ENCODE measurements around the gene PAN3.
A peak's percentile ranks its signal among the peaks of the same experiment; 100 is the strongest.
"Not testable (repeated sequence)": the region's sequence is repeated elsewhere in the genome, so short reads cannot be mapped to it uniquely, and the experiment has no call there.

Gene PAN3

DNA sequence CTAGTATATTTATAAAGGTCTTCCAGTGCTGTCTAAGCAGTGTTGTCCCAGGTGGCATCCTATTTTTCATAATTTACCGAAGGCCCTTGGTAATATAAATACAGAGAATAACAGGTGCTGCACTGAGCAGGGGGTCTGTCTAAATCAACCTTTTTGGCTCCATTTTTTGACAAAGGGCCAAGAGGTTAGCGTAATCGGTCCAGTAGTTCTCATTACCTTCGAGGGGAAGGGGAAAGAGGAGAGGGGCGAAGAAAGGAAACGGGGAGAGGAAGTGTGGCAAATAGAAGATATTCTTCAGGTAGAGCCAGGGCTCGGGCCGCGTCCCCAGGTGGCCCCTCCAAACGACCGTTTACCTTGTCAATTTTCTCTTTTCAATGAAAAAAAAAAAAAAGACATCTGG is 749 bp upstream of the PAN3 start:
- DNase-seq = no peak

DNA sequence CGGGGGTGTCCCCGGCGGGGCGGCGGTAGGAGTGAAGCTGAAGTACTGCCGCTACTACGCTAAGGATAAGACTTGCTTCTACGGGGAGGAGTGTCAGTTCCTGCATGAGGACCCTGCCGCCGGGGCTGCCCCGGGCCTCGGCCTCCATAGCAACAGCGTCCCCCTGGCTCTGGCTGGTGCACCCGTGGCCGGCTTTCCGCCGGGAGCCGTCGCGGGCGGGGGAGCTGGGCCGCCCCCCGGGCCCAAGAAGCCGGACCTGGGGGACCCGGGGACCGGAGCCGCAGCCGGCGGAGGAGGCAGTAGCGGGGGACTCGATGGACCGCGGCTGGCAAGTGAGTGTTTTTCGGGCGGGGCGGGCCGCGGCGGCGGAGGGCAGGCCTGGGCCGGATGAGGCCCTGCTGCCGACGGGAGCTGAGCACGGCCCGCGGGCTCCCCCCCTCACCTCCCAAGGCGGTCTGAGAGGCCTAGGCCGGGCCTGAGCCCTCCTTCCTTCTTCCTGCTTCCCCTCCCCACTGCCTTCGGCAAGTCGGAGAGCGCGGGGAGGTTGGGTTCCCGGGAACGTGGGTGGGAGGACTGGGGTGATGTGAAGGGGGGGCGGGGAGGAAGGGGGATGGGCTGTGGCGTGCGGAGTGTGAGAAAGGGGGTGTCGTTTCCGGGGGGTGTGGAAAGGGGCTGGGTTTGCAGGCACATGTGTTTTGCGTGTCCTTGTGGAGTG is 568 bp downstream of the PAN3 start:
- peak; percentile 91 for DNase-seq

DNA sequence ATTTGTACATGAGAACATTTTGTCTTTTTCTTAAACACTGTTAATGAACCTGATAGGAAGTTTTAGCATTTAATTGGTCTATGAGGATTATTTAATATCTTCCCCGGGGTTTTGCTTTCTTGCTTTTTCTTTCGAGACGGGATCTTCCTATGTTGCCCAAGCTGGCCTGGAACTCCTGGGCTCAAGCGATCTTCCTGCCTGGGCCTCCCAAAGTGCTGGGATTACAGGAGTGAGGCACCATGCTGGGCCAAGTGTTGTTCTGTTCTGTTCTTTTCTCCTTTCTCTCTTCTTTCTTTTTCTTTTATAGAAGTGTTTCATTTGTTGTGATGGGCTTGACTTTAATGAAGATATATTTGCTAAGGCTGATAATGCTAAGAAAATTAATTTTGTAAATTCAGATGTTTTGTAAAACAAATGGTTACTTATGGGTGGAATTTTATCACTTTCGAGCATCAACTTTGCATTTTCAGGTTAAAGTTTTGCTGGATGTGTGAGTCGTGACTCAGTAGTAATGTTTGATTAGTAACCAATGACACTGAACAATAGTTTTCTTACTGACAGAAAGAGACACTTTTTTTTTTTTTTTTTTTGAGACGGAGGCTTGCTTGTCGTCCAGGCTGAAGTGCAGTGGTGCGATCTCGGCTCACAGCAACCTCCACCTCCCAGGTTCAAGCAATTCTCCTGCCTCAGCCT is 2.2 kb downstream of the PAN3 start:
- DNase-seq = no peak

DNA sequence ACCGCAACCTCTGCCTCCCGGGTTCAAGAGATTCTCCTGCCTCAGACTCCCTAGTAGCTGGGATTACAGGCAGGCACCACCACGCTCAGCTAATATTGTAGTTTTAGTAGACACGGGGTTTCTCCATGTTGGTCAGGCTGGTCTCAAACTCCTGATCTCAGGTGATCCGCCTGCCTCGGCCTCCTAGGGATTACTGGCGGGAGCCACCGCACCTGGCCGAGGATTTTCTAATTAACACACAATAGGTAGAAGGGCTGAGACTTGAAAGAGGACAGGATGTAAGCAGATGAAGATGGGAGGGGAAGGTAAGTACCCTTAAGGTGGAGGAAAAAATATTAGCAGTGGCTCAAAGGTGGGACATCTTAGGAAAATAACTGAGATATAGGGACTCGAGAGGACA is 3.2 kb downstream of the PAN3 start:
- not testable (repeated sequence) for DNase-seq

DNA sequence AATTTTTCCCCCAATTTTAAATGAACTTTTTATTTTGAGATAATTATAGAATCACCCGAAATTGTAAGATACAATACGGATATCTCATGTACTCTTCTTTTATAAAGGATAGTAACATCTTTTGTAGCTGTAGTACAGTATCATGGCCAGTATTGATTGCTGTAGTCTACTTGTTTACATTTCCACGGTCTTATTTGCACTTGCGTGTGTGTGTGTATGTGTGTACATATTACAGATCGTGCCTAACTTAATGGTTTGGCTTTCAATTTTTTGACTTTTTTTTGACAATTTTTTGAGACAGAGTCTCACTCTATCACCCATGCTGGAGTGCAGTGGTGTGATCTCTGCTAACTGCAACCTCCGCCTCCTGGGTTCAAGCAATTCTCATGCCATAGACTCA is 6.7 kb downstream of the PAN3 start:
- DNase-seq = no peak

DNA sequence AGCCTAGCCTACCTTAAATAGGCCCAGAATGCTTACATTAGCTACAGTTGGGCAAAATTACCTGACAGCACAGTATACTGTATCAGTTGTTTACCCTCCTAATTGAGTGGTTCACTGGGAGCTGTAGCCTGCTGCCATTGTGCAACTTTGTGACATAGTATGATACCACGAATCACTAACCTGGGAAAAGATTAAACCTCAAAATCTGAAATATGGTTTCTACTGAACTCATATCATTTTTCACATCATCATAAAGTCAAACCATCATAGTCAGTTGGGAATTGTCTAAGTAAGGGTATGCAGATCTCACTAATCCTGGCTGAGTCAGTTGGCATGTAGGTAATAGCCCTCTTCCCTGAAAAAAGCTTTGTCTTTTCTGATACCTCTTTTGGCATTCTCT is 9.2 kb downstream of the PAN3 start:
- peak; percentile 19 for DNase-seq

DNA sequence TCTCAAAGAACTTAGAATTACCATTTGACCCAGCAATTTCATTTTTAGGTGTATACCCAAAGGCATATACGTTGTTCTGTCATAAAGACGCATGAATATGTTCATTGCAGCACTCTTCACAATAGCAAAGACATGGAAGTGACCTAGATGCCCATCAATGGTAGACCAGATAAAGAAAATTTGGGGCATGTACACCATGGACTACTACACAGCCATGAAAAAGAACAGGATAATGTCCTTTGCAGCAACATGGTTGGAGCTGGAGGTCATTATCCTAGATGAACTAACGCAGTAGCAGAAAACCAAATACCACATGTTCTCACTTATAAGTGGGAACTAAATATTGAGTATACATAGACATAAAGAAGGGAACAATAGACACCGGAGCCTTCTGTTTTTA is 20.7 kb downstream of the PAN3 start:
- no peak for DNase-seq

DNA sequence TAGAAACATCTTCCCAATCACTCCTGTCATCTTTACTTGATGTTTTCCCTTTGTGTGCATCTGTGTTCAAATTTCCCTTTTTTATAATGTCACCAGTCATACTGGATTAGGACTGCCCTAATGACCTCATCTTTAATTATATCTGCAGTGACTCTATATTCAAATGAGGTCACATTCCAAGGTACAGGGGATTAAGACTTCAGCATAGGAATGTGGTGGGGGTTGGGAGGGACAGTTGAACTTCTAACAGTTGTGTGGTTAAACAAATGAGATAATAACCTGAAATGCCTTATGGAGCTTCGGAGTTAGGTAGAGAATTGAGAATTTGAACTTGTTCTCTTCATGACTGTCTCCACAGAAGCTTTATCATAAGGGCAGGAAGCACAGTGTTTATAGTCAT is 23.0 kb downstream of the PAN3 start:
- DNase-seq = no peak

DNA sequence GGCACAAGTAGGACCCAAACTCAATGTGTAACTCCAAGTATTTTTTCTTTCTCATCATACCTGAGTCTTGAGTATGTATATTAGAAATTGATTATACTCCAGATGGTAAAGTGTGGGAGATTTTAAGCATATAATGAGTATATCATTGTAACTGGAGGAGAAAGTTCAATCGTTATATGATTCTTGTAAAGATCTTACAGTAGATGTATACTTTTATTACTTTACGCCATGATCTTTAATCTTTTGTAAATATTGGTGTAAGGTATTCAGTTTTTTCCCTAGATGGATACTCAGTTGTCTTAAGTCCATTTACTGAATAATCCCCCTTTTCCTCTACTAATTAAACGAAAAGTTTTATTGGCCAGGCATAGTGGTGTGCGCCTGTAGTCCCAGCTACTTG is 25.2 kb downstream of the PAN3 start:
- DNase-seq = no peak

DNA sequence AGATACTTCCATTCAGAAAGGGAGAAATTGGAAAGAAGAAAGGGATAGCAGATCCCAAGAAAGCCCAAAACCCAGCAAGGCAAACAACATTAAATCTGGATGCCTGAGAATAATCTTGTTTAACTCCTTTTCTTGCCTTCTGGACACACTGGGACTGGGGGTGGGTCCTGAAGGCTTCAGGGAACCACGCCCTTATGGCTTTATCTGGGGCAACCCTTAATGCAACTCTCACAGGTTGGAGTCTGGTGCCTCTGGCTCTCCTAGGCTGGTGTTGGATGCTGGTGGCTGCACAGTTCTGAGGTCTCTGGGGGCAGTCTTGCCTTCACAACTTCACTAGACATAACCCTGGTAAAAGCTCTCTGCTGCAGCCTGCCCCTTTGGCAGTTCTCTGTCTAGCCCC is 27.9 kb downstream of the PAN3 start:
- DNase-seq = no peak

DNA sequence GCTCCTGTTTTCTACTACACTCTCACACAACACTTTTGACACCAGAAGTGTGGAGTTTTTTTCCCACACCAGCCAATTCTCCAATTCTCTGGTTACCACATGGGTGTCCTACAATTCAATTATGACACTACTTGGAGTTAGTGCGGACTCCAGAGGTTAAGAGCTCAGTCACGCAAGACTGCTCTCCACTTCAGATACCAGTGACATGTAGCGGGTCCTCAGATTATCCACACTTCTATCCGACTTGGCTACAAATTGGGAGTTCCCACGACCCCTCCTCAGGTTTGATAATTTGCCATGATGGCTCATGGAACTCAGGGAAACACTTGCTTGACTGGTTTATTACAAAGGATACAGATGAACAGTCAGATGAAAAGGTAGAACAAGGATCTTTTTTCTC is 32.9 kb downstream of the PAN3 start:
- no peak for DNase-seq

DNA sequence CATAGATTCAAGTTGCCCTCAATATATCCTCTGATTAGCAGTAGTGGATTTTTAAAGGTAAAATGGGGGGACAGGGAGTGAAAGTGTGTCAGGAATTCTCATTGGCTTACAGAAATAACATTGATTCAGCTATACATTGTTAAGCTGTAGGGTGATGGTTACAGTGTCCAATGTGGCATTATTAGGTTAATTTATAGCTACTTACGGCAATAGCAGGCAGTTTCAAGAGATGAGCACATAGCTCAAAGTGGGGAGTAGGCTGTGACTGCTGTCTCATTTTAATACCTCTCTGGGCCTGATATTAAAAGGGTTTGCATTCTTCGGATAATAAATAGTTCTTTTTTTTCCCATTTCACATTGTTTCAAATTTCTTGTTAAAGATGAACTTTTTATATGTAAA is 34.6 kb downstream of the PAN3 start:
- DNase-seq = no peak

DNA sequence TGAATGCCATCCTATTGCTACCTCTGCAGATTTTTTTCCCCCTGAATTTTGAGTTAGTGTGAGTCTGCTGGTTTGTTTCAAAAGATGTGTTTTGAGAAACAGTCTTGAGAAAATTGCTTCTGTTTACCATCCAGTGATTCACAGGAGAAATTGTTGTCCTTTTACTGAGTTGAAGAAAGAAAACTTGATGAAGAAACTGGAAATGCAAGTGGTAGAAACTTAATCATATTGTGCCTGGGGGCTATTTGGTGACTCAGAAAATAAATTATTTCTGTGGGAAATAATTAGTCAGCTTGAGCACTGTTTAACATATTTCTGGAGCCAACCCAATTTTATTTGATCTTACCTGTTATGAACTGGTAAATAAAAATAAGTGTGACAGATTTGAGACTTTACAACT is 35.4 kb downstream of the PAN3 start:
- no peak for DNase-seq

DNA sequence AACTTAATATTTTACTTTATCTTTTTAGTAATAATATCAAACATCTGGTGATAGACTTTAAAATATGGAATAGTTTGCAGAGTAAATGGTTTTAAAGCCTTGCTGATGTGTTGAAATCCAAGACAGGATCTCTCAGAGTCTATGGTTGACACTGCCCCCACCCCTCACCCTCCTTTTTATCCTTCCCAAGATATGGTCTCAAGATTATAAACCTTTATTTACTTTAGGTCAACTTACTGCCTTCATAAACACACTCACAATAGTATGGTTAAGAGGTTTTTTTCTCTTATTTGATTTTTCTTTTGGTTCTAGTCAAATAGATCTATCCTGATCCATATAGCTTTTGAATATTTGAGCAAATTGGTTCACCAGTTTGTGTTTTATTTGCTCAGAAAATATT is 39.0 kb downstream of the PAN3 start:
- DNase-seq = no peak

DNA sequence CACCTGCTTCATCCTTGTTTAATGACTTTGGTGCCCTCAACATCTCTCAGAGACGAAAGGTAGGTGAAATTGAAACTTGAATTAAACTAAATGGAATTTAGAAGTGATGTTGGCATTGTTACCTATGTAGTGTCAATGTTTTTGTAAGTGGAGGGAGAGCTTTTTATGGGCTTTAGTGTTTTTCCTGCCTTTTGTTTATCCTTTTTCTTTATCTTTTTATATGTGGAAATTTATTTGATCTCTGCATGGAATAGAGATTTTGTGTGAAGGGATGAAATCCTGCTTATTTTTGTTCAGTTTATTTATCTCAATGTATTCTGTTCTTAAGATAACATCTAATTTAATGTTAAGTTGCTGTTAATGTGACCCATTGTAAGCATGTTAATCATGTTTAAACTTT is 39.5 kb downstream of the PAN3 start:
- DNase-seq = no peak

DNA sequence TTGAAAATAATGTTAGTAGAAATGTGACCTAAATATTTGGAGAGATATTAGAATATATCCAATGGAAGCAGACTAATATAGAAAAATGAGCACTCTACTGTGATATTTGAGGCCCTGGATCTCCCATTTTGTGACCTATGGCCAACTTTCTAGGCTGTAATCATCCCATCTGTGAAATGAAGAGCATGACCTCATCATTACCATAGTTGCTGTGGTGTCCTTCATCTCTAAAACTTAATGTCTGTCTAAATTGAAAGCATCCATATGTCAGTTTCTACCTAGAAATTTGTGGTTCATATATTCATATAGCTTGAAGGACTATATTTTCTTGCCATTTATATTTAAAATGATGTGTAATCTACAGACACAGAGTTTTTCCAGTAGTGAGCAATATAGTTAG is 41.6 kb downstream of the PAN3 start:
- no peak for DNase-seq

DNA sequence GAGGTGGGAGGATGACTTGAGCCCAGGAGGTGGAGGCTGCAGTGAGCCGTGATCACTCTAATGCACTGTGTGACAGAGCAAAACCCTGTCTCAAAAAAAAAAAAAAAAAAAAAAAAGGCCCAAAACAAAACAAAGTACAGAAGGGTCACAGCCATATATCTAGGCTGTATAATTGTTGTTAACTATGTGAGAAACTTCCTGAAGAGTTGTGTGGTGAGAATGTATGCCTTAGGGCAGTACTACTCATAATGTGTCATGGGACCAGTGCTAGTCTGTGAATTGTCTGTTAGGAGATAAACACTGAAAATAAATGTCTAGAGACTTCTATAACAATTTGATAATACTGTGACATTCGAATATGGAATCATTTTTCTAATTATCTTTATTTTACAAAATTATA is 43.1 kb downstream of the PAN3 start:
- DNase-seq = no peak

DNA sequence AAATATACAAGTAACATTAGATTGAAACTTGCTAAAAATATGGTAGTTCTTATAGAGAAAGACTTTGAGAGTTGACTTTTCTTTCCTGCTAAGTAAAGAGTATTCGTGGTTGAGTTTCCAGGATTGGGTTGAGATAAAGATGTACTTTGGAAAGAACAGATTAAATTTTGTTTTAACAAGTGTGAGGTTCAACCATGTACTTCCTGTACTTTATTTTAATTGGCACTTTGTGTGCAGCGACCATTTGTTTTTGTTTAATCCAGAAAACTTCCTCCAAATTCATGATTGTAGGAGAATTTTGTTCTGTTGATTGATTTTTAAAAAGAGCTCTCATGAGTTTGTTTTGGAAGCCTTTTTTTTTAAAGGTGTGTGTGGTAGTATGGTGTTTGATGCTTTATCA is 46.9 kb downstream of the PAN3 start:
- no peak for DNase-seq

DNA sequence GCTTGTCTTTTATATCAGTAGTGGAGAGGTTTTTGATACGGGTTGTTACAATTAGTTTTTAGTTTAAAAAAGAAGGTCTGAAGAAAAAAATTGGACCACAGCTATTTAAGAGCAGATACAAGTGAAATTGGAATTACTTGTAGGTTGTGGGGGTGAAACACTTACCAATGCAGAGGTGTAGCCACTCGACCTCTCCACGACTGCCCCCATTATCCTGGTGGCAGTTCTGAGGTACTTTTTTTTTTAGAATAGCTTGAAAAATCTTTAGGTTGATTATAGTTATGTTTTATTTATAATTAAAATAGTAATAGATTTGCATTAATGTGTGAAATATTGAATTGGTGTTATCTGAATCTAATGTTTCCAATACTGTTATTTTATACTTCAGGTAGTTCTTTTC is 60.7 kb downstream of the PAN3 start:
- no peak for DNase-seq

DNA sequence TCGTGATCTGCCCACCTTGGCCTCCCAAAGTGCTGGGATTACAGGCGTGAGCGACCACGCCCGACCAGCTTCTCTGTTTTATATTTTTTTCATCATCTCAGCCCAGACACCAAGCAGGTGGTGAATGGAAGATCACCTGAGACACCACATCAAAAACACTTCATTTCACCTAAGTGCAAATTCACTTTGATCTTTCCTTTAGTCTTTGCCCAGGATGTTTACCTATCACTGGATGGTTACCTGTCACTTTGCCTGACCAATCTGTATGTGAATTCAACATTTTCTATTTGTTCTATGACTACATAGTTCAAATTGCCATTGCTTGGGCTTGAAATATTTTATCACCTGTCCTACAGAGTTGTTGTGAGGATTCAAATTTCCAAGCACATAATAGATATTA is 65.7 kb downstream of the PAN3 start:
- DNase-seq = no peak

DNA sequence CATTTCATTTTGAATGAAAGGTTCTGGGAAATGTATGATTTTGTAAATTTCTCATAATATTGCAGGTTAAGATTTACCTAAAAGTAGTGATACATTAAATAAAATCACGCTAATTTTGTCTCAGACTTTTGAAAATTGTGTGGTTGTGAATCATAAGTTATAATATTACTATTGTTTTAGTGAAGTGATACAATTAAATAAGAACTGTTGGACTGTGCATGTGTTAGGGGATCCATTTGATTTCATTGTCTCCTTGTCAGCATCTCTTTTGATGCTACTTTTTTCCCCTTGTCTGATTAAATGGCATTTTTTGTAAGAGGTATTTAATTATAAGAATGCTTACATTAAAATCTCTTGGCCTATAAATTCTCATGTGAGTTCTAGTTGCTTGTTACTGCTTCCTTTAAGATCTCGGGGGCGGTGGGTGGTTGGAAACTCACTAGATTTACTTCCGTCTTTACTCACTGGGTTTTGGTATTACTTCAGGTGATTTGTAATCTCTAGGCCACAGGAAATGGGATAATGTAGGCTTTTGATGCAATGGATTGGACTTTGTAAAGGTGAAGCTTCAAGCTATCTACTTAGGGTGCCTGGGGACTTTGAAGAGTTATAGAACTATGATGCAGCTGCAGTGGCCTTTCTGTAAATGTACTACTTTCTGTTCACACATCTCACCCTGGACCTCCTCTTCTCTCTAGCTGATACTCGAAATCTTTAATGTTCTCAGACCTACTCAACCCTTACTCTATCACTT is 66.5 kb downstream of the PAN3 start:
- DNase-seq = peak; percentile 79

DNA sequence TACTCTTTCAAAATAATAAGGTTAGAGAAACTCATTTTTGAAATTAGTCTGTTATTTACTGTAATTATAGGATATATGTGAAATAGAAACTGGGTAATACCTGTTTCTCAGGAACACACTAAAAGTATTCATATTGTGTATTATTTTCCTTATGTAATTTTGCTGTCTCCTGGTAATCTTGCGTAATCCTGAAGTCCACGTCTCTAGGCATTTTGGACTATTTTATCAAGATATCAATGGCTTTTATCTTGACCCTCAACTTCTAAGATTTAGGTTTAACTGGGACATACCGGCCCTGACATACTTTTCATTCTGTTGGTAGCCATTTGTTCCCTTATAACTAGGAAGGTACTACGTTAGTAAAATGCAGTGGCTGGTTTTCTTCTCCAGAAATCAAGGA is 80.3 kb downstream of the PAN3 start:
- no peak for DNase-seq

DNA sequence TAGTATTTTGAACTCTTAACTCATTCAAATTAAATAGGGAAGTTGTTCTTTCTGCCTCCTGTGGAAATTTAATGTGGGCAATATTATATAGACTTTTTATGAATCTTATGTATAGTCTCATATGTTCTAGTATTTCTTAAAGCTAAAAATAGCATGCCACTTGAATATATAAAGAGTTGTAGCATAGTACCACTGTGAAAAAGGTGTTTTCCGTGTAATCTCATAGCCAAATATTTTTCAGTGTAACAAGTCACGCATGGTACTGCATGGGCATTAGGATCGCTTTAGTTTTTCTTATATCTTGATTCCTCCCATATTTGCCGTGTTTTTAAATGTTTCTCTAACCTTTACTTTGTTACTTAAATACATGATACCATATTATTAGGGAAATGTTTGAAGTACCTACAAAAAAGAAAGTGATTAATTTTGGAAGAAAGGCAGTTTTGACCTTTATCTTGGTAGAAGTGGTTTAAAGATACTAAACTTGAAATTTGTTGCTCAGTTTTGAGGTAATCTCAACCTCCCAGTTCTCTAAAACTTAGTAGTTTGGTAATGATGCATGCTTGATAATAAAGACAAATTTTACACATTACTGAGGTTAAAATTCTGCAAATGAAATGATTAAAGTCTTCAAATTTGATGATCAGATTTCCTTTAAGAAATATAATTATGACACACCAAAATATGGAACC is 81.2 kb downstream of the PAN3 start:
- DNase-seq = no peak

DNA sequence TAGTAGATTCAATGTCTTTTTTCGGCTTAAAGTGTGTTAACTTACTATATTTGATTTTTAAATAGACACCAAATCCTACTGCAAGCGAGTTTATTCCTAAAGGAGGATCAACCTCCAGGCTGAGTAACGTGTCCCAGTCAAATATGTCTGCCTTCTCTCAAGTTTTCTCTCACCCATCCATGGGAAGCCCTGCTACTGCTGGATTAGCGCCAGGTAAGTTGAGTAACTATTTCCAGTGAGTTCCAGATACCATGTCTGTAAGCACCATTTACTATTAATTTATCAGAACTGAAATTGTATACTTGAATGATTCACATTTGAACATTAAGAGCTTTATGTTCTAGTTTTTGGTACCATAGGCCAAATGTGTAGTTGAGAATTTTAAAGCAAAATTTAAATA is 81.8 kb downstream of the PAN3 start:
- no peak for DNase-seq
